WTC11 (cell line): Measurements from ENCODE around the gene APOL1.
A peak's percentile ranks its signal among the peaks of the same experiment; 100 is the strongest.

Experiments used
- CREB1 ChIP-seq: sonication (generic); formaldehyde crosslinking; IDR thresholded peaks from 2 replicates; pipeline ENCODE4 v1.8.0; 2023; ENCODE audit warnings: mild to moderate bottlenecking, missing genetic modification reagents
- FOXJ3 ChIP-seq: sonication (generic); formaldehyde crosslinking; IDR thresholded peaks from 2 replicates; pipeline ENCODE4 v1.9.0; 2021; ENCODE audit warnings: missing genetic modification reagents, mild to moderate bottlenecking, borderline replicate concordance
- GABPB1 ChIP-seq: sonication (generic); formaldehyde crosslinking; IDR thresholded peaks from 2 replicates; pipeline ENCODE4 v1.8.1; 2023; ENCODE audit warnings: mild to moderate bottlenecking, missing genetic modification reagents
- NR2C2 ChIP-seq: sonication (generic); formaldehyde crosslinking; IDR thresholded peaks from 2 replicates; pipeline ENCODE4 v1.8.0; 2022; ENCODE audit warnings: mild to moderate bottlenecking, missing genetic modification reagents
- USF1 ChIP-seq: sonication (generic); formaldehyde crosslinking; IDR thresholded peaks from 2 replicates; pipeline ENCODE4 v1.8.0; 2022; ENCODE audit warnings: mild to moderate bottlenecking, missing genetic modification reagents
- ZNF416 ChIP-seq: fragments of 250-450 bp; sonication (Bioruptor Pico); IDR thresholded peaks from 2 replicates; pipeline ENCODE4 v1.9.0; 2021; ENCODE audit warnings: mild to moderate bottlenecking, inconsistent platforms
- TF ChIP-seq, protein P1 (sequence below): fragments of 200-600 bp; IDR thresholded peaks from 2 replicates; pipeline ENCODE4 v1.8.0; 2022; ENCODE audit warnings: antibody characterized with exemption

DNA sequence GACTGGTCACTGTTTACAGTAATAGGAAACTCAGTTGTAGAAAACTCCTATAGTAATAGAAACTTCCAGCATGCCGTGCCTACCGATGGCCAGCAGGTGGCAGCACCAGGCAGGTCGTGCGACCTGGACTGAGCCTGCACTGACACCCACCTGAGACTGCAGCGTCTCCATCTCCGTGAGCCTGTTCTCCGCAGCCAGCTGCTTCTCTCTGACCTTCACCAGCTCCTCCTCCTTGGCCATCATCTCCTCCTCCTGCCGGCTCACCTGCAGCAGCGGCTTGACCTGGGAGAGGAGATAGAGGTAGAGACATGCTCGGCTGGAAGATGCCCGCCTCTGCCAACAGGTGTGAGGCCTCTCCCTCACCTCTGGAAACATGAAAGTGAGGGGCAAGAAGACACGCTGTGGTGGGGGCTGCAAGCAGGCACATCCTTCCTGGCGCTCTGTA is 48.5 kb downstream of the APOL1 start:
- TF ChIP-seq FOXJ3 (CRISPR knock-in tag), result no peak
- TF ChIP-seq, protein P1, sequence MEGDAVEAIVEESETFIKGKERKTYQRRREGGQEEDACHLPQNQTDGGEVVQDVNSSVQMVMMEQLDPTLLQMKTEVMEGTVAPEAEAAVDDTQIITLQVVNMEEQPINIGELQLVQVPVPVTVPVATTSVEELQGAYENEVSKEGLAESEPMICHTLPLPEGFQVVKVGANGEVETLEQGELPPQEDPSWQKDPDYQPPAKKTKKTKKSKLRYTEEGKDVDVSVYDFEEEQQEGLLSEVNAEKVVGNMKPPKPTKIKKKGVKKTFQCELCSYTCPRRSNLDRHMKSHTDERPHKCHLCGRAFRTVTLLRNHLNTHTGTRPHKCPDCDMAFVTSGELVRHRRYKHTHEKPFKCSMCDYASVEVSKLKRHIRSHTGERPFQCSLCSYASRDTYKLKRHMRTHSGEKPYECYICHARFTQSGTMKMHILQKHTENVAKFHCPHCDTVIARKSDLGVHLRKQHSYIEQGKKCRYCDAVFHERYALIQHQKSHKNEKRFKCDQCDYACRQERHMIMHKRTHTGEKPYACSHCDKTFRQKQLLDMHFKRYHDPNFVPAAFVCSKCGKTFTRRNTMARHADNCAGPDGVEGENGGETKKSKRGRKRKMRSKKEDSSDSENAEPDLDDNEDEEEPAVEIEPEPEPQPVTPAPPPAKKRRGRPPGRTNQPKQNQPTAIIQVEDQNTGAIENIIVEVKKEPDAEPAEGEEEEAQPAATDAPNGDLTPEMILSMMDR, result peak; percentile 97
- TF ChIP-seq GABPB1 (CRISPR knock-in tag), result 0 out of 2 replicates have a peak, but pooled peaks have one; percentile 29
- TF ChIP-seq ZNF416 (CRISPR knock-in tag), result no peak
- TF ChIP-seq USF1 (CRISPR knock-in tag), result no peak
- no peak for TF ChIP-seq CREB1 (CRISPR knock-in tag)
- TF ChIP-seq NR2C2 (CRISPR knock-in tag), result no peak
